Ovary (tissue), 3 donors: ENCODE measurements around the gene PWWP2B.

Experiments
- CTCF ChIP-seq, 3 donors: fragments of 450-650 bp in 2 of 3; fragments of 200-600 bp in 1 of 3; IDR thresholded peaks; one replicate each; pipeline versions ENCODE4 v1.5.1 to v1.8.0; 2016 to 2022; ENCODE audit warnings: antibody characterized with exemption in 3 of 3, mild to moderate bottlenecking in 1 of 3
- EP300 ChIP-seq: sonication (generic); formaldehyde crosslinking; IDR thresholded peaks from one replicate; pipeline ENCODE4 v1.6.1; 2017; ENCODE audit warnings: antibody characterized with exemption
- POLR2A ChIP-seq: fragments of 450-650 bp; IDR thresholded peaks from one replicate; pipeline ENCODE4 v1.6.1; 2017; ENCODE audit warnings: antibody characterized with exemption, mild to moderate bottlenecking, moderate library complexity
- donor health status: DM: no; HTN: no; CAD: no.

- TF ChIP-seq CTCF (IDR thresholded peaks at IDR 0.05) (no peak), POLR2A (no peak), EP300 (no peak)
Observed at GRCh38 chr10:132392184-132392800, 4.7 kb upstream of the PWWP2B start.
